HG02943 (cell line): ENCODE data around the gene ACR.
"Not testable (repeated sequence)": the region's sequence is repeated elsewhere in the genome, so short reads cannot be mapped to it uniquely, and the experiment has no call there.

Experiments
- ATAC-seq: cut with Tn5 transposase; IDR thresholded peaks from one replicate; pipeline ENCODE4 v1.9.1; 2021; ENCODE audit warnings: mild to moderate bottlenecking, low read depth, moderate library complexity; ENCODE audit not compliant: unreplicated experiment

ACR gene

GRCh38 chr22:50730941-50731661 is 6.9 kb upstream of the ACR start:
- no peak for ATAC-seq

- no peak for ATAC-seq
Measured at GRCh38 chr22:50731811-50732624, 6.0 kb upstream of the ACR start.

DNA sequence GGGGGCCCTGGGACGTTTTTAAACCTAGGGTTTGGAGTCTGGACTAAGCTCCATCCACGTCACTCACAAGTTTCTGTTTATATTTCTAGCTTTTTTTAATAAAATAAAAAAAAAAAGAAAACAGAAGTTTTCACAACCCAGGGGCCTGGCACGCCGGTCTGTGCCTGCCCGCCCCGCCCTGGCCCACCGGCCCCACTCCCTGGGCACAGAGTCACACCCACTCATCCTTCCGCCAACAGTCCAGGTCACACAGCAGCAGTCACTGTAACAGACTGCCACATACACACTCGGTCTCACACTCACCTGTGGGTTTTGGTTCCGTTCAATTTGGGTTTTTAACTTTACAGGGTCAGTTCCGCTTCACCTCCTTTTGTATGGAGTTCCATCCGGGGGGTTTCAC is 5.3 kb upstream of the ACR start:
- no peak for ATAC-seq

GRCh38 chr22:50733521-50734342 is 4.3 kb upstream of the ACR start:
- no peak for ATAC-seq

DNA sequence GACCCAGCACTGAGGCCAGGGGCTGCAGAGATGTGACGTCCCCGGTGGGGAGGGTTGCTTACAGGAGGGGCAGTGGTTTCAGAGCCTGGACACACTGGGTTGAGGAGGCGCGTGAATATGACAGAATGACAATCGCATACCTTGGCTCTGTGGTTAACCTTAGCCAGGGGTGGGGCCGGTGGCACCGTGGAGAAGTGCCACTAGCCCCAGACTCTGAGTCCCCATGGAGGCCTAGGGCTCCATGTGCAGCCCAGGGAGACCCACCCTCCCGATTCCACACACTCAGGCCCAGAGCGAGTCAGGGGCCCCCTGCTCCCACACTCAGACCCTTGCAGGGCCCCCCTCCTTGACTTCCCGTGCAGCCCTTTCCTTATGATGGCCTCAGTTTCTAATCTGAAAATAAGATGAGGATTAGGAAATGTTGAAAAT is 3.6 kb upstream of the ACR start:
- no peak for ATAC-seq

GRCh38 chr22:50734986-50735738 is 2.8 kb upstream of the ACR start:
- ATAC-seq, result no peak

- ATAC-seq, result no peak
Measured at GRCh38 chr22:50735739-50736030, 2.3 kb upstream of the ACR start.

DNA sequence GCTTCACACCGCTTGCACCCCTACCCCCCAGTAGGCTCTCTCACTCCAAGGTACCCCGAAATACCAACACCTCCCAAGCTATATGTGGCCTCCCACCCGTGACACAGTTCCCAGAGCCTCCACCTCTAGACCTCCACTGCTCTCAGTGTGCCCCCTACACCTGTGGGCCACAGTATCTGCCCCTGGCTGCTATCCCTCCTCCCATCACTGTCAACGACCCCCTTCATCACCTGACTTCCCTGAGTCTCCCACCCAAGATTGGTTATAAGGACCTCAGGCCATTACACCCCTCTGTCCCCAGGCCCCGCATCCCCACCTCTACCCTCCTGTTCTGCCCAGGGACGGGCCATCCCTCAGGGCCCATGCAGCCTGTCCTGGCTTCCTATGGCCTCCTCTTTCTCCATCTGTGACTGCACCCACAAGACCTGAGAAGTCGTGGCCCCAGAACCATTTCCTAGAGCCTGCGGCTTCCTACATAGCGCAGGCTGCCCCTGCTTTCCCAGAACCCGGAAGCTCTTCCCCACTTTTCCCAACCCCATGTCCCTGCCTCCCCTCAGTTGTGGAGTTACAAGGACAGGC is 734 bp downstream of the ACR start:
- no peak for ATAC-seq

- ATAC-seq, result no peak
Measured at GRCh38 chr22:50739279-50739691, 1.3 kb downstream of the ACR start.

GRCh38 chr22:50739894-50740293 is 1.9 kb downstream of the ACR start:
- no peak for ATAC-seq

- not testable (repeated sequence) for ATAC-seq
Measured at GRCh38 chr22:50740714-50741113, 2.7 kb downstream of the ACR start.

DNA sequence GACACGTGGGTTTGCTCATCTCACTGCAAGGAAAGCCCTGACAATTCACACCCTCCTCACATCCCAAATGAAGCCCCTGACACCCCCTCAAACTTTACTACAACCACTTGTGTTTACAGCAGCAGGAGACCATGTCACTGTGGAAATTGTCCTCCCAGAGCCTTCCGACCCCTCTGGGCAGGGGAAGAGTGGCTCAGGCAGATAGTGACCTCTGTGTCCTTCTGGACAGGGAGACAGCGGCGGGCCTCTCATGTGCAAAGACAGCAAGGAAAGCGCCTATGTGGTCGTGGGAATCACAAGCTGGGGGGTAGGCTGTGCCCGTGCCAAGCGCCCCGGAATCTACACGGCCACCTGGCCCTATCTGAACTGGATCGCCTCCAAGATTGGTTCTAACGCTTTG is 6.4 kb downstream of the ACR start:
- not testable (repeated sequence) for ATAC-seq

GRCh38 chr22:50747521-50747920 is 9.5 kb downstream of the ACR start:
- ATAC-seq, result not testable (repeated sequence)

DNA sequence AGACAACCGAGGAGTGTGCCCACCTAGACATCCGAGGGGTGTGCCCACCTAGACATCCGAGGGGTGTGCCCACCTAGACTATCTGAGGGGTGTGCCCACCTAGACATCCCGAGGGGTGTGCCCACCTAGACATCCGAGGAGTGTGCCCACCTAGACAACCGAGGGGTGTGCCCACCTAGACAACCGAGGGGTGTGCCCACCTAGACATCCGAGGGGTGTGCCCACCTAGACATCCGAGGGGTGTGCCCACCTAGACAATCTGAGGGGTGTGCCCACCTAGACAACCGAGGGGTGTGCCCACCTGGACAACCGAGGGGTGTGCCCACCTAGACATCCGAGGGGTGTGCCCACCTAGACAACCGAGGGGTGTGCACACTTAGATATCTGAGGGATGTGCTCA is 10.6 kb downstream of the ACR start:
- not testable (repeated sequence) for ATAC-seq

DNA sequence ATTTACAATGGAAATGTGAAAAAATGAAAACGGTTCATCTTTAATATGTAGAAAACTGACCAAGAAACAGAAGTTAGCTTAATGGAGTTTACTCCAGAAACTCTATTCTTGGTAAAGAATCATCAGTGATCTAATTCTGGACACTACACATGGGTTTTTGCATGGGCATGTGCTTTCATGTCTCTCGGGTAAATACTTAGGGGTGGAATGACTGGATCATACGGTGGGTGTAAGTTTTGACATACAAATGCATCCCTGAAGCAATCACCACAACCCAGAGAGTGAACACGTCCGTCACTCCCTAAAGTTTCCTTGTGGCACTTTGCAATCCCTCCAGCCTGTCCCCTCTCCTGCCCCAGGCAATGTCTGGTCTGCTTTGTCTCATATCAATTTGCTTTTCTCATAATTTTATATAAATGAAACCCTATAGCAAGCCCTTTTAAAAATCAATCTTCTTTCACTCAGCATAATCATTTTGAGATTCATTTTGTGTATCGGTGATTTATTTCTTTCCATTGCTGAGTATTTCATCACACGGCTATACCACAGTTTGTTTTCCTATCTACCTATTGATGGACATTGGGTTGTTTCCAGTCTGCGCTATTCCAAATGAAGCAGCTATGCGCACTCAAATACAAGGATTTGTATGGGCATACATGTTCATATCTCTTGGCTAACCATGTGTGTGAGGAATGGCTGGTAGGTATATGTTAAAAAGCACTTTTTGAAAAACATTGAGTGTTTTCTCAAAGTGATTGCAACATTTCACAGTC is 11.5 kb downstream of the ACR start:
- ATAC-seq, result not testable (repeated sequence)

GRCh38 chr22:50755251-50755650 is 17.2 kb downstream of the ACR start:
- not testable (repeated sequence) for ATAC-seq

- not testable (repeated sequence) for ATAC-seq
Measured at GRCh38 chr22:50756406-50756805, 18.4 kb downstream of the ACR start.

- not testable (repeated sequence) for ATAC-seq
Measured at GRCh38 chr22:50756949-50757491, 19.0 kb downstream of the ACR start.
